Prostate gland (tissue), 2 donors: Measurements from ENCODE around the gene NUDT1. TPM values are rescaled to one million over a fixed set of nuclear protein-coding genes. Genes with fewer than 3 reads are reported as not detected.

Experiments
- DNase-seq: peaks from one replicate; pipeline ENCODE4 v3.0.0-alpha.2; 2019; ENCODE audit warnings: low spot score
- H3K27ac ChIP-seq, 2 donors: fragments of 200-600 bp; sonication (generic); 2 replicates each; pipeline ENCODE4 v1.5.1; 2017 to 2019
- H3K27me3 ChIP-seq: fragments of 200-600 bp; sonication (generic); replicated peaks from 2 replicates; pipeline ENCODE4 v1.5.1; 2019; ENCODE audit not compliant: insufficient read depth
- H3K36me3 ChIP-seq, 2 donors: fragments of 200-600 bp; sonication (generic); 1 replicate in 1 of 2; 2 replicates in 1 of 2; pipeline versions ENCODE4 v1.5.1 to v1.8.1; 2017 to 2019
- H3K4me1 ChIP-seq: fragments of 200-600 bp; sonication (generic); replicated peaks from 2 replicates; pipeline ENCODE4 v1.5.1; 2019
- H3K4me3 ChIP-seq, 2 donors: fragments of 200-600 bp; sonication (generic); 2 replicates each; pipeline ENCODE4 v1.5.1; 2017 to 2019
- H3K9me3 ChIP-seq: fragments of 200-600 bp; sonication (generic); 2 replicates; pipeline ENCODE4 v1.5.1; 2017
- CTCF ChIP-seq, 4 experiments: fragments of 200-600 bp in 2 of 4; fragments of 450-650 bp in 2 of 4; sonication (generic) in 2 of 4; IDR thresholded peaks; 1 replicate in 3 of 4; 2 replicates in 1 of 4; pipeline ENCODE4 v1.5.1; 2016 to 2019; ENCODE audit warnings: antibody characterized with exemption in 4 of 4, mild to moderate bottlenecking in 2 of 4, moderate library complexity in 2 of 4
- POLR2A ChIP-seq: fragments of 450-650 bp; IDR thresholded peaks from one replicate; pipeline ENCODE4 v1.6.1; 2016; ENCODE audit warnings: antibody characterized with exemption, mild to moderate bottlenecking
- POLR2AphosphoS5 ChIP-seq: sonication (generic); formaldehyde crosslinking; IDR thresholded peaks from one replicate; pipeline ENCODE4 v1.6.1; 2017; ENCODE audit warnings: antibody characterized with exemption
- WGBS: methylation state at CpG from one replicate; pipeline ENCODE4 v1.1.5; 2018; 5-methylcytosine and 5-hydroxymethylcytosine counted together
- intact Hi-C: fragments of 100-400 bp; cut with DNase I; formaldehyde crosslinking; loops from one replicate; pipeline ENCODE4 v1.14.2; 2022
- total RNA-seq, 2 donors: library from RNA; depleted of rRNA; stranded (reverse); fragments of >200 nt; gene quantifications; one replicate each; pipeline ENCODE4 v1.1.0, GENCODE V29; 2016

The NUDT1 gene
- total RNA-seq, 2 donors from 2014 or later = 18.1 to 35.3 TPM

DNA sequence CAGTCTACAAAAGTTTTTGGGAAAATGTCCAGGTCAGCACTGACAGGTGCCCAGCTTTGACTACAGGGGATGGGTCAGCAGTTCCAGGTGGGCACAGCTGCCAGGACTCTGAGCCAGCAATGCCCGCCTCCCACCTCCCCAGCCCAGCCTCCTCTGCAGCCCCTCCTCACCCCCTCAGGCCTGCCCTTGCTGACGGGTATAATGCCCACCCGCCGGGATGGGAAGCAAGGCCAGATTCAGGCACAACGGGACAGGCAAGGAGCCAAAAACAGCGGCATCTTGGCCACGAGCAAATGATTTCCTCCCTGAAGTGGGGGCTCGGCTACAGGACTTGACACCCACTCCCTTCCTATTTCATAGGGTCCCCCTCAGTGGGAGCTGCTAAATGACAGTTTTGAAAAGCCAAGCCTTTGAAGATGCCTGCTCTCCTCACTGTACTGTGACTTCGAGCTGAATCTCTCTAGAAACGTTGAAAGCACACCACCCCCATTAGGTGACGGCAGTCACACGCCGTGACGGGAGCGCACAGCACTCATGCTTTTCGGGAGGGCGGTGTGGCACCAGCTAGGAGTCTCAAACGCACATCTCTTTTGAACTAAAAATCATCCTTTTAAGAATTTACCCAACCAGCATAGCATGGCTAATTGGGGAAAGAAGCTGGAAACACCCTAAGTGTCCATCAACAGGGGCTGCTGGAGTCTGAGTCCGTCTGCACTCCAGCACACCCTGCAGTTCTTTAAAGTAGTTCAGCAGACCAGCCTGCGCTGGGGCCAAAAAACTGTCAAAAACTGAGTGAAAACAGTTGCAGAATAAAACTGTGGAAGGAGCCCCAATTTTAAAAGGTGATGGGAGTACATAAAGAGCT is 38.9 kb upstream of the NUDT1 start:
- WGBS = 74% methylated on average over 20 of the region's 20 CpGs
- TF ChIP-seq POLR2A = no peak
- no peak for TF ChIP-seq CTCF (IDR thresholded peaks at IDR 0.05)
- no peak for TF ChIP-seq POLR2AphosphoS5
- H3K4me3 ChIP-seq = no peak overlapping the region
- no peak overlapping the region for H3K27ac ChIP-seq
- H3K9me3 ChIP-seq = no peaks in the 10 kb centered on the region
- intact Hi-C loops = no loop called here
- no peaks in the 10 kb centered on the region for H3K27me3 ChIP-seq
- H3K4me1 ChIP-seq = no peaks in the 10 kb centered on the region
- H3K36me3 ChIP-seq = no peaks in the 10 kb centered on the region
- no peak for DNase-seq

DNA sequence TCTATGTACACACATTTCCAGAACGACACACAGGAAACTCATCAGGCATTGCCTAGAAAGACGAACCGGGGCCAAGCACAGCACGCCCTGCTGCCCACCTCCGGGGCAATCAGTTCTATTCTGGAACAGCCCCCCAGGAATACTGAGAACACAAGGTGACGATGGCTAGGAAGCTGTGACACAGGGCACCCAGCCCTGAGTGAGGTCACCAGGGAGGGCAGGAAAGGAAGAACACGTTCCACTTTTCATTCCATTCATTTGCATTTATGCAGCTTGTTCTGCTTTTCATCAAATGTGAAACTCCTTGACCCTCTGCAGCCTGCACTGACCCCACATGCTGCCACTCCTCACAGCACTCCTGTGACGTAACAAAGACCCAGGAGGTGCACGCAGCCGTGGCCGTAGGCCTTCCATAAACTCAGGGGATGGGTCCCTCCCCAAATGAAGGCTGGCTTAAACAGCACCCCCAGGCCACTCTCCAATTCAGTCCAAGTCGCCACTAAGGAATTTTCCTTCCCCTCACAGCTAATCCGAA is 38.2 kb upstream of the NUDT1 start:
- TF ChIP-seq CTCF (IDR thresholded peaks at IDR 0.05) (no peak), POLR2AphosphoS5 (no peak)
- WGBS = 63% methylated on average over 13 of the region's 13 CpGs
- intact Hi-C loops = no loop called here
- Histone ChIP-seq H3K4me1 (no peaks in the 10 kb centered on the region), H3K4me3 (no peak overlapping the region), H3K27ac (no peak overlapping the region), H3K36me3 (no peaks in the 10 kb centered on the region), H3K9me3 (no peaks in the 10 kb centered on the region), H3K27me3 (no peaks in the 10 kb centered on the region)
- no peak for DNase-seq

- whole genome bisulfite sequencing = 91% methylated on average over 11 of the region's 11 CpGs
- intact Hi-C loops = no loop called here
- TF ChIP-seq POLR2A = no peak
These were observed 37.6 kb upstream of the NUDT1 start for GRCh38 chr7:2204446-2204845.

DNA sequence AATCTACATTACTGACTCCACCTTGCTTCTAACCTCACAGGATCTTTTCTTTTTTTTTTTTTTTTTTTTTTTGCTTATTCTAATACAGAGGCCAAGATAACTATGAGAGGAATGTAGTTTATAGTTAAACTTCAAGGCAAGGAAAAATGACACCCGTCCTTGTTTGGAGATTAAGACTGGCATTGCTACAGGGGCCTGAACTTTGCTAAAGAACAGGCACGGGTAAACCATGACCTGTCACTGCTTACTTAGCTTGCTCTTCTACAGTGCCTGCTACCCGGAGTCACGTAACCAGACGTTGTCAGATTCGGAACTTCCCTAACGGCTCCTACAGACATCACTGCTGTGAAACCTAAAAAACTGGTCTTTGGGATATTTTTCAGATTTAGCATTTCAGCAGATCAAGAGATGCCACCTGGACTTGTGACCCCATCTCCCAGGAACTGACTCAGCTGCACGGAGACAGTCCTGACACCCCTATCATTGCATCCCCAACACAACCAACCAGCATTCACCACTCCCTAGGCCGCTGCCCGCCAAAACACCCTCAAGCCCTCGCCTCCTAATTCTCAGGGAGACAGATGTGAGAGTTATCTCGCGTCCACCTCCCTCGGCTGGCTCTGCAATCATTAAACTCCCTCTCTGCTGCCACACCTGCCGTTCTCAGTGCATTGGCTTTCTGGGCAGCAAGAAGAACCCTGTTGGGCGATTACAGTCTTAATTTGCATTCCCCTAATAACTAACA is 36.8 kb upstream of the NUDT1 start:
- 68% methylated on average over 16 of the region's 16 CpGs for WGBS
- H3K27ac ChIP-seq = no peak overlapping the region
- no peak for TF ChIP-seq CTCF (IDR thresholded peaks at IDR 0.05)
- TF ChIP-seq POLR2AphosphoS5 = peak; percentile 7
- no peak for TF ChIP-seq POLR2A

More at GRCh38 chr7:2204446-2204845, 37.6 kb upstream of the NUDT1 start:
- Histone ChIP-seq H3K27me3 (no peaks in the 10 kb centered on the region), H3K4me1 (no peaks in the 10 kb centered on the region), H3K9me3 (no peaks in the 10 kb centered on the region), H3K27ac (no peak overlapping the region), H3K36me3 (no peaks in the 10 kb centered on the region), H3K4me3 (no peak overlapping the region)
- no peak for DNase-seq

GRCh38 chr7:2208712-2209111 is 33.3 kb upstream of the NUDT1 start:
- TF ChIP-seq CTCF (IDR thresholded peaks at IDR 0.05) (no peak), POLR2AphosphoS5 (no peak), POLR2A (no peak)
- Histone ChIP-seq H3K4me1 (no peaks in the 10 kb centered on the region), H3K27ac (no peak overlapping the region), H3K27me3 (no peaks in the 10 kb centered on the region), H3K9me3 (no peaks in the 10 kb centered on the region), H3K4me3 (no peak overlapping the region), H3K36me3 (no peaks in the 10 kb centered on the region)
- DNase-seq = no peak
- 95% methylated on average over 16 of the region's 16 CpGs for WGBS
- intact Hi-C loops = loop anchor here (2.0 kb wide), 2 partner anchors 104 to 630 kb away; no protein-coding TSS in a partner anchor

More for the DNA sequence above, 36.8 kb upstream of the NUDT1 start:
- no peaks in the 10 kb centered on the region for H3K36me3 ChIP-seq
- H3K27me3 ChIP-seq = no peaks in the 10 kb centered on the region
- H3K4me1 ChIP-seq = no peaks in the 10 kb centered on the region
- H3K9me3 ChIP-seq = no peaks in the 10 kb centered on the region
- intact Hi-C loops = no loop called here
- H3K4me3 ChIP-seq = no peak overlapping the region
- no peak for DNase-seq
